ENCODE measurements around the gene B3GALT2.

DNA sequence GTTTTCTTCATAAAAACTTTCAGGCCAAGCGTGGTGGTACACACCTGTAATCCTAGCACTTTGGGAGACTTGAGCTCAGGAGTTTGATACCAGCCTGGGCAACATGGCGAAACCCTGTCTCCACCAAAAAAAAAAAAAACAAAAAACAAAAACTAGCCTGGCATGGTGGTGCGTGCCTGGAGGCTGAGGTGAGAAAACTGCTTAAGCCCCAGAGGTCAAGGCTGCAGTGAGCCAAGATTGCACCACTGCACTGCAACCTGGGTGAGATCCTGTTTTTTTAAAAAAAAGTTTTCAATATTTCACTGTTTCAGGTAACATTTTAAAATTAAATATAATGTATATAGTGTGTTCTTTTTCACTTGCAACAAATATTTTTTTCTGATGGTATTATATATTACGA, 13.5 kb upstream of the B3GALT2 start:
- TF ChIP-seq POLR2AphosphoS5 (IDR thresholded peaks at IDR 0.05; ENCODE audit: low read depth, low read length) (no peak), POLR2A (IDR thresholded peaks at IDR 0.05; ENCODE audit: low read depth, low read length) (no peak), TAF1 (IDR thresholded peaks at IDR 0.05; ENCODE audit: borderline replicate concordance, low read depth, low read length) (no peak)

Data from GM12892 (cell line).